ENCODE results near the gene SH3GL3. TPM values are rescaled to one million over a fixed set of nuclear protein-coding genes. Genes with fewer than 3 reads are reported as not detected.

The SH3GL3 gene
- total and polyA plus RNA-seq, 2 of the 13 experiments (the other 11 are each of a cell fraction or from before 2014, with no cell fraction given) = not detected

DNA sequence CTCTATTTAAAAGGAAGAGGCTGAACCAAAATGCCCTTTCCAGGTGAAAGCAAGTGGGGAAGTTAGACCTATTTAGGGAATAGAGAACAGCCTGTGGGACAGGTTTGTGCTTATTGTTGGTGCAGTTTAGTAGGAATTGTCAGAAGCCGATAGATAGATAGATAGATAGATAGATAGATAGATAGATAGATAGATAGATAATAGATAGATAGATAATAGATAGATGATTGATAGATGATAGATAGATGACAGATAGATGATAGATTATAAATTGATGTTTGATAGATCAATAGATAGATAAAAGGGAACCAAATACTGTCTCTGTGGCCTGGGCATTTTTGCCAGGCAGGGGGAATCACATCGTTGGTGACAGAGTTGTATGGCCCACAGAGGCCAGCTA, 42.5 kb downstream of the SH3GL3 start:
- no peaks in the 10 kb centered on the region; a peak in 1 of 5 replicates for H3K27me3 ChIP-seq (ENCODE audit: control insufficient read depth in 1 of 2, insufficient read depth in 2 of 2, low read length in 2 of 2)
- H3K4me1 ChIP-seq (ENCODE audit: insufficient read depth, low read length) = no peaks in the 10 kb centered on the region
- no peak overlapping the region for H3K4me3 ChIP-seq (replicated peaks in 1 of 3; ENCODE audit: insufficient read depth in 1 of 3, low read depth in 2 of 3, low read length in 3 of 3)
- H3K79me2 ChIP-seq (ENCODE audit: insufficient read depth, low read length) = no peaks in the 10 kb centered on the region
- DNase-seq (ENCODE audit: low spot score) (no peak), ATAC-seq (no peak), FAIRE-seq (no peak)
- BruUV-seq (replicated peaks) = no TSS peak
- H3K4me2 ChIP-seq (ENCODE audit: low read depth, low read length) = no peak overlapping the region
- no peak overlapping the region for H2AFZ ChIP-seq (ENCODE audit: low read length)
- in situ Hi-C loops (cut with HindIII; ENCODE audit: extremely low pct_ligation_motif_present, low pct_unique_long_range_greater_than_20kb) = no loop called here
- WGBS (ENCODE audit: low lambda C conversion rate) = 1% methylated on average over 2 of the region's 2 CpGs
- CTCF ChIA-PET (ENCODE audit: low intra/inter-chr PET ratio, low total read pairs) = no interaction called here
- intact Hi-C loops (cut with micrococcal nuclease; ENCODE audit: unreplicated experiment) = no loop called here
- no peaks in the 10 kb centered on the region for H3K9me3 ChIP-seq (ENCODE audit: low read length)
- H3K9ac ChIP-seq (ENCODE audit: insufficient read depth, low read depth, low read length) = no peak overlapping the region
- no peak overlapping the region for H3K27ac ChIP-seq (ENCODE audit: extremely low read length, insufficient read depth, low read length)
- no peaks in the 10 kb centered on the region for H4K20me1 ChIP-seq (ENCODE audit: insufficient read depth, low read length)
- no peaks in the 10 kb centered on the region for H3K36me3 ChIP-seq (replicated peaks in 1 of 2; ENCODE audit: control insufficient read depth in 1 of 2, insufficient read depth in 2 of 2, low read length in 2 of 2)
- POLR2A ChIA-PET = no interaction called here
- TF ChIP-seq, protein P1, sequence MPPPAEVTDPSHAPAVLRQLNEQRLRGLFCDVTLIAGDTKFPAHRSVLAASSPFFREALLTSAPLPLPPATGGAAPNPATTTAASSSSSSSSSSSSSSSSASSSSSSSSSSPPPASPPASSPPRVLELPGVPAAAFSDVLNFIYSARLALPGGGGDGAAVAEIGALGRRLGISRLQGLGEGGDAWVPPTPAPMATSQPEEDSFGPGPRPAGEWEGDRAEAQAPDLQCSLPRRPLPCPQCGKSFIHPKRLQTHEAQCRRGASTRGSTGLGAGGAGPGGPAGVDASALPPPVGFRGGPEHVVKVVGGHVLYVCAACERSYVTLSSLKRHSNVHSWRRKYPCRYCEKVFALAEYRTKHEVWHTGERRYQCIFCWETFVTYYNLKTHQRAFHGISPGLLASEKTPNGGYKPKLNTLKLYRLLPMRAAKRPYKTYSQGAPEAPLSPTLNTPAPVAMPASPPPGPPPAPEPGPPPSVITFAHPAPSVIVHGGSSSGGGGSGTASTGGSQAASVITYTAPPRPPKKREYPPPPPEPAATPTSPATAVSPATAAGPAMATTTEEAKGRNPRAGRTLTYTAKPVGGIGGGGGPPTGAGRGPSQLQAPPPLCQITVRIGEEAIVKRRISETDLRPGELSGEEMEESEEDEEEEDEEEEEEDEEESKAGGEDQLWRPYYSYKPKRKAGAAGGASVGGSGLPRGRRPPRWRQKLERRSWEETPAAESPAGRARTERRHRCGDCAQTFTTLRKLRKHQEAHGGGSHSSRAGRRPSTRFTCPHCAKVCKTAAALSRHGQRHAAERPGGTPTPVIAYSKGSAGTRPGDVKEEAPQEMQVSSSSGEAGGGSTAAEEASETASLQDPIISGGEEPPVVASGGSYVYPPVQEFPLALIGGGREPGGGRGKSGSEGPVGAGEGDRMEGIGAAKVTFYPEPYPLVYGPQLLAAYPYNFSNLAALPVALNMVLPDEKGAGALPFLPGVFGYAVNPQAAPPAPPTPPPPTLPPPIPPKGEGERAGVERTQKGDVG (CRISPR knock-in tag; IDR thresholded peaks at IDR 0.05; ENCODE audit: borderline replicate concordance) = no peak
- TF ChIP-seq ZNF746 (CRISPR knock-in tag; IDR thresholded peaks at IDR 0.05) (no peak), PCBP1 (IDR thresholded peaks at IDR 0.05; ENCODE audit: borderline replicate concordance, low read depth, low read length) (no peak), MLLT10 (CRISPR knock-in tag; IDR thresholded peaks at IDR 0.05) (no peak), THAP9 (CRISPR knock-in tag; IDR thresholded peaks at IDR 0.05; ENCODE audit: borderline replicate concordance) (no peak), KDM1A (CRISPR knock-in tag; IDR thresholded peaks at IDR 0.05) (no peak), BRCA1 (CRISPR knock-in tag; IDR thresholded peaks at IDR 0.05) (no peak), MIER3 (CRISPR knock-in tag; IDR thresholded peaks at IDR 0.05; ENCODE audit: borderline replicate concordance) (no peak), PLRG1 (conservative IDR thresholded peaks at IDR 0.05) (no peak), ZNF766 (CRISPR knock-in tag; IDR thresholded peaks at IDR 0.05; ENCODE audit: borderline replicate concordance) (no peak), ZNF570 (CRISPR knock-in tag; IDR thresholded peaks at IDR 0.05; ENCODE audit: borderline replicate concordance) (no peak), ZNF367 (CRISPR knock-in tag; IDR thresholded peaks at IDR 0.05; ENCODE audit: borderline replicate concordance) (no peak), ZNF343 (CRISPR knock-in tag; IDR thresholded peaks at IDR 0.05) (no peak), ZNF333 (CRISPR knock-in tag; IDR thresholded peaks at IDR 0.05; ENCODE audit: borderline replicate concordance) (no peak)
- TF ChIP-seq, protein P2, sequence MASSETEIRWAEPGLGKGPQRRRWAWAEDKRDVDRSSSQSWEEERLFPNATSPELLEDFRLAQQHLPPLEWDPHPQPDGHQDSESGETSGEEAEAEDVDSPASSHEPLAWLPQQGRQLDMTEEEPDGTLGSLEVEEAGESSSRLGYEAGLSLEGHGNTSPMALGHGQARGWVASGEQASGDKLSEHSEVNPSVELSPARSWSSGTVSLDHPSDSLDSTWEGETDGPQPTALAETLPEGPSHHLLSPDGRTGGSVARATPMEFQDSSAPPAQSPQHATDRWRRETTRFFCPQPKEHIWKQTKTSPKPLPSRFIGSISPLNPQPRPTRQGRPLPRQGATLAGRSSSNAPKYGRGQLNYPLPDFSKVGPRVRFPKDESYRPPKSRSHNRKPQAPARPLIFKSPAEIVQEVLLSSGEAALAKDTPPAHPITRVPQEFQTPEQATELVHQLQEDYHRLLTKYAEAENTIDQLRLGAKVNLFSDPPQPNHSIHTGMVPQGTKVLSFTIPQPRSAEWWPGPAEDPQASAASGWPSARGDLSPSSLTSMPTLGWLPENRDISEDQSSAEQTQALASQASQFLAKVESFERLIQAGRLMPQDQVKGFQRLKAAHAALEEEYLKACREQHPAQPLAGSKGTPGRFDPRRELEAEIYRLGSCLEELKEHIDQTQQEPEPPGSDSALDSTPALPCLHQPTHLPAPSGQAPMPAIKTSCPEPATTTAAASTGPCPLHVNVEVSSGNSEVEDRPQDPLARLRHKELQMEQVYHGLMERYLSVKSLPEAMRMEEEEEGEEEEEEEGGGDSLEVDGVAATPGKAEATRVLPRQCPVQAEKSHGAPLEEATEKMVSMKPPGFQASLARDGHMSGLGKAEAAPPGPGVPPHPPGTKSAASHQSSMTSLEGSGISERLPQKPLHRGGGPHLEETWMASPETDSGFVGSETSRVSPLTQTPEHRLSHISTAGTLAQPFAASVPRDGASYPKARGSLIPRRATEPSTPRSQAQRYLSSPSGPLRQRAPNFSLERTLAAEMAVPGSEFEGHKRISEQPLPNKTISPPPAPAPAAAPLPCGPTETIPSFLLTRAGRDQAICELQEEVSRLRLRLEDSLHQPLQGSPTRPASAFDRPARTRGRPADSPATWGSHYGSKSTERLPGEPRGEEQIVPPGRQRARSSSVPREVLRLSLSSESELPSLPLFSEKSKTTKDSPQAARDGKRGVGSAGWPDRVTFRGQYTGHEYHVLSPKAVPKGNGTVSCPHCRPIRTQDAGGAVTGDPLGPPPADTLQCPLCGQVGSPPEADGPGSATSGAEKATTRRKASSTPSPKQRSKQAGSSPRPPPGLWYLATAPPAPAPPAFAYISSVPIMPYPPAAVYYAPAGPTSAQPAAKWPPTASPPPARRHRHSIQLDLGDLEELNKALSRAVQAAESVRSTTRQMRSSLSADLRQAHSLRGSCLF (CRISPR knock-in tag; IDR thresholded peaks at IDR 0.05; ENCODE audit: borderline replicate concordance) = no peak

Data from HepG2 (cell line).